ENCODE measurements around the gene PPP1R3G.

- no peak for TF ChIP-seq EP300 (IDR thresholded peaks at IDR 0.05; ENCODE audit: low read depth in 2 of 2, low read length in 2 of 2)
- TF ChIP-seq EP300 (CRISPR knock-in tag; IDR thresholded peaks at IDR 0.05; ENCODE audit: borderline replicate concordance) = no peak
- TF ChIP-seq CTCF (CRISPR knock-in tag; IDR thresholded peaks at IDR 0.05) = no peak
- no peak for TF ChIP-seq ZNF251 (CRISPR knock-in tag; IDR thresholded peaks at IDR 0.05)
- no peak for TF ChIP-seq AKAP8 (CRISPR knock-in tag; IDR thresholded peaks at IDR 0.05)
- no peak for TF ChIP-seq ZNF562 (CRISPR knock-in tag; IDR thresholded peaks at IDR 0.05; ENCODE audit: borderline replicate concordance)
- no peak for TF ChIP-seq ZFP82 (CRISPR knock-in tag; IDR thresholded peaks at IDR 0.05; ENCODE audit: borderline replicate concordance)
- TF ChIP-seq ZNF672 (CRISPR knock-in tag; IDR thresholded peaks at IDR 0.05) = no peak
- TF ChIP-seq HES4 (CRISPR knock-in tag; IDR thresholded peaks at IDR 0.05; ENCODE audit: borderline replicate concordance) = no peak
- TF ChIP-seq HDAC1 (CRISPR knock-in tag; IDR thresholded peaks at IDR 0.05) = no peak
- no peak for TF ChIP-seq NR2C2 (CRISPR knock-in tag; IDR thresholded peaks at IDR 0.05; ENCODE audit: borderline replicate concordance)
These were observed 20.0 kb downstream of the PPP1R3G start for GRCh38 chr6:5105146-5105545.
